Astrocyte of the cerebellum (primary cell): ENCODE data around the gene ARTN.
A peak's percentile ranks its signal among the peaks of the same experiment; 100 is the strongest.

Source experiments
- DNase-seq: peaks from one replicate; pipeline ENCODE4 v3.0.0-alpha.2; 2011; ENCODE audit warnings: low read depth
- H3K4me3 ChIP-seq: 2 replicates; pipeline ENCODE4 v1.5.1; 2011; ENCODE audit warnings: mild to moderate bottlenecking, low read depth, low read length, moderate library complexity
- CTCF ChIP-seq: IDR thresholded peaks from 2 replicates; pipeline ENCODE4 v1.5.1; 2012; ENCODE audit warnings: low read length, low read depth, moderate library complexity, mild to moderate bottlenecking; ENCODE audit errors: missing control alignments
- in situ Hi-C: cut with HindIII; loops from 2 replicates; pipeline ENCODE4 v1.10.0; 2017; ENCODE audit warnings: low sequenced_read_pairs

Gene ARTN

DNA sequence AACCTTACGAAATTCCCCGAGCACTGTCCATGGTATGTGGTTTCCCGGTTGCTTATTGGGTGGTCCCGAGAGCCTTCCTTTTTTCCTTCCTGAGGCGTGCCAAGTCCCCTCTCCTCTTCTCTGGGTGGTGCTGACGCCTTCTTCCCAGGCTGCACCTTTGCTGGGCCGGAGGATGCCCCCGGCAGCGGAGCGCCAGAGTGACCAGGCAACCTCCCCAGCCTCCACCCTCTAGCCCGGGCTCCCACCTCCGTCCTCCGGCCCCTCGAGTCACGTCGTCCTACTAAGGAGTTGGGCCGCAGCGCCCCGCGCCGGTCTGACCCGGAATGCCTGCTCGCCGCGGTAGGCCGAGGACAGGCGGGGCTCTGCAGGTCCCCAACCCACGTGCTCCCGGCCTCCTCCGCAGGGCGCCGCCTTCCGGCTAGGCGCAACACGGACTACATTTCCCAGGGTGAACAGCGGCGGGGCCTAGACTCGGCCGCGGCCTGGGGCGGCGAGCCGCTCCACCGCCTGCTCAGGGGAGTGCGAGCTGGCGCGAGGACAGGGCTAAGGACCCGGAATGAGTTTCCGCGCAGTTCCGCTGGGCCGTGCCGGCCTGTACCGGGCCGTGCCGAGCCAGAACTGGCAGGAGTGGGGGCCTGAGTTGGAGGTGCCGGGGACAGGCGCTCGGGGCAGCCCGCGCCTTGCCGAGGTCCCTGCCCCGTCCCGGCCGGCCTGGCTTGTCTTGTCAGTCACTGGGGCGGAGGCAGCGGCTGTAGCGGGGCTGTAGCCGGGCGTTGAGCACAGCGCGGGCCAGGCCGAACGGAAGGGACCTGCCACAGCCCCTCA lies 12.8 kb downstream of the ARTN start, which contains the start of gene IPO13:
IPO13 (plus strand) TSS at position 715 of the 825 bp plus-strand sequence. CDS start 651 bp downstream, outside the sequence.
- DNase-seq = peak; percentile 73
- peak; percentile 56 for TF ChIP-seq CTCF

DNA sequence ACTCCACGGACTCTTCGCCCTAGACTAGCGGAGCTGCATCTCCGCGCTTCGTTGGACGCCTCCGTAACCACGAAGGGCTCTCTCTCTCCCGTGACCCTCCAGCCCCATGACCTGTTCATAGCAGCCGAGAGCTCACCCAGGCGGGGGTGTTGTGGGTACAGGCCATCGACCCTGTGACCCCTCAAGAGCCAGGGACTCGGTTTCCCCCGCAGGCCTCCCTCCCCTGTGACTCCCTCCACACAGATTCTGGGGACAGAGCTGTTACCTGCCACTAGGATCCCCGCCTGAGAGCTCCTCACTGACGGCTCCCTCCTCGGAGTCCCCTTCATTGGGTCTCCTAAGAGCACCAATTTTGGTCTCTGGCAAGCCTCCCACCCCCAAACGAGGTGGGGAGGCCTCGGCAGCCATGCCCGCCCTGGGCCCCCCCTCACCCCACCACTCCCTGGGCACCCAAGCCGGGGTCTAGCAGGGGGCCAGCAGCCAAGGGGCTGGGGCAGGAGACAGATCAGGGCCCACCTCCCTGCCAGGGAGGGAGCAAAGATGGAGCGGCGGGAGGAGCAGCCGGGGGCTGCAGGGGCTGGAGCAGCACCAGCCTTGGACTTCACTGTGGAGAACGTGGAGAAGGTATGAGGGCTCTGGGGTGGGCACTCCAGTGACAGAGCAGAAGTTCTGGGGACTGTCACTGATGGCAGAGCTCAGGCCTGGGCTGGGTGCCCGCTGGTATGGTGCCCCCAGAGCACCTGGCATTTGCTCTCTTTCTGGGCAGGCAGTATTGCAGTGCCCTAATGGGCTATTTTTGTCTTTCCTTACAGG lies 13.7 kb downstream of the ARTN start:
- H3K4me3 ChIP-seq = peak overlapping the region; percentile 85
- in situ Hi-C loops = no loop called here

More for the DNA sequence above, 12.8 kb downstream of the ARTN start, which contains the start of gene IPO13:
- in situ Hi-C loops = no loop called here
- peak within 1 kb of the TSS; percentile 85 for H3K4me3 ChIP-seq

DNA sequence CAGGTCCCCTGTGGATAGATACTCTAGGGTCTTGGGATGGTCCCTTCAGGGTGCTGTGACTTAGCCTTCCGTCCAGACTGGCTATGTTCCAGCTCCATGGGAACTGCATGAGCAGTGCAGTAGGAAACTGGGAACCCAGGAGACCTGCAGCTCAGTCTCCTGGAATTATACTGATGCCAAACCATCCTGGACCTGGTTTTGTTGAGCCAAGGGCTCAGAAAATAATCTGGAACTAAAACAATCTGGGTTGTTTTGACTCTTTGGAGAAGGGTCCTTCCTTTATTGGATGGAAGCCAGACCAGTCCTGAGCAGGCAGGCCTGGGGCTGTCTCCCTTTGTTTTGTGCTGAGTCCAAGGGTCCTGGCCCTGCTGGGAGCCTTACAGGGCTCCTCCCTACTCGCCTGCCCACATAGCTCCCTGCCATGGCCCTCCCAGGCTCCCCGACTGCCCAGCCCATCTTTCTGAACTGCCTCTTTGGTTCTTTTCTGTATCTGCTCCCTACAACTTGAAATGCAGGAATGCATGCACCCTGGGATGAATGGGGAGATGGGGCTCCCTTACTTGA lies 14.4 kb downstream of the ARTN start:
- in situ Hi-C loops = no loop called here
- DNase-seq = no peak
- peak overlapping the region; percentile 85 for H3K4me3 ChIP-seq
- TF ChIP-seq CTCF = no peak

More for the DNA sequence above, 13.7 kb downstream of the ARTN start:
- DNase-seq = no peak
- TF ChIP-seq CTCF = no peak

DNA sequence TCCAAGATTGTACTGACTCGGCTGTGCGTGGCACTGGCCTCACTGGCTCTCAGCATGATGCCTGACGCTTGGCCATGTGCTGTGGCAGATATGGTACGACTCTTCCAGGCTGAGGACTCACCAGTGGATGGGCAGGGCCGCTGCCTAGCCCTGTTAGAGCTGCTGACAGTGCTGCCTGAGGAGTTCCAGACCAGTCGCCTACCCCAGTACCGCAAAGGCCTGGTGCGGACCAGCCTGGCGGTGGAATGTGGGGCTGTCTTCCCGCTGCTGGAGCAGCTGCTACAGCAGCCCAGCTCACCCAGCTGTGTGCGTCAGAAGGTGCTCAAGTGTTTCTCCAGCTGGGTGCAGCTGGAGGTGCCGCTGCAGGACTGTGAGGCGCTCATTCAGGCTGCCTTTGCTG lies 16.1 kb downstream of the ARTN start:
- no peak overlapping the region for H3K4me3 ChIP-seq
- TF ChIP-seq CTCF = no peak
- in situ Hi-C loops = no loop called here
- DNase-seq = no peak

DNA sequence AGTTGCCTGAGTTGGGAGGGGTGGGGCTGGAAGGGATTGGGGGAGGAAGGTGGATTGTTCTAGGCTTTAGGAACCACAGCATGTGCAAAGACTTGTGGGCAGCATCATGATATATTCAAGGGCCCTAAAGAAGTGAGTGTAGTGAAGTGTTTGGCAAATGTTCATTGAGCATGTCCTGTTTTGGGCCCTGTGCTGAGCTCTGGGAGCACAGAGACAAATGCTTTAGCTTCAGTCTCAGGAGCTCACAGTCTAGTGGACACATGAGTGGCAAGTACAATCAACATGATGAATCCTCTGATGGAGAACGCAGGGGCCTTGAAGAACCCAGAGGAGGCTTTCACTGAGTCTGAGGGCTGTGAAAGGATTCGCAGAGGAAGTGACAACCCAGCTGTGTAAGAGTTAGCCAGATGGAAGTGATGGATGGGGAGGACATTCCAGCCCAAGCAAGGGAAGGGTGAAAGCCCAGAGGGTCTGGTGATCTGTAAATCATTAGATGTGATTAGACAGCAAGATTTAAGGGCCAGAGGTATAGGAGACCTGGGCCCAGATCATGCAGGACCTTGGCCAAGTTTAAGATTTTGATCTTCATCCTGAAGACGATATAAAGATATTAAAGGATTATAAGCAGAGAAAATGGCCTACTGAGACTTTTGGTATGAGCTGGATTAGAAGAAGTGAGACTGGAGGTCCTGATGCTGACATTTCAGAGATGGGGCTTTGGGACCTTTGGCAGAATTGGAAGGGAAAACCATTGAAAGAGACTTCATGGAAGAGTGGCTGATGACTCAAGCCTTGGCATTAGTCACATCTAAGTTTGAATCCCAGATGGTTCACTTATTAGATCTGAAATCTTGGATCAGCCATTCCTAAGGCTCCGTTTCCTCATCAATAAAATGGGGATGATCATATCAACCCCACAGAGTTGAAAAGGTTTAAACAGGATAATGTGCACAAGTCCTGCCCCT lies 17.7 kb downstream of the ARTN start:
- no peak overlapping the region for H3K4me3 ChIP-seq
- no peak for DNase-seq
- in situ Hi-C loops = no loop called here
- TF ChIP-seq CTCF = no peak
